Activated CD4-positive, alpha-beta T cell treated with anti-CD3 and anti-CD28 coated beads, Interleukin-10, Interleukin-2, amounts not matched to agents 100 ng/mL and 50 ng/mL, durations not matched to agents 16 hours and 8 hours (primary cell): ENCODE data around the gene FGFR2.
"Not testable (repeated sequence)": the region's sequence is repeated elsewhere in the genome, so short reads cannot be mapped to it uniquely, and the experiment has no call there.

Source experiments
- DNase-seq: peaks from one replicate; pipeline ENCODE4 v3.0.0-alpha.2; 2020

FGFR2 gene

DNA sequence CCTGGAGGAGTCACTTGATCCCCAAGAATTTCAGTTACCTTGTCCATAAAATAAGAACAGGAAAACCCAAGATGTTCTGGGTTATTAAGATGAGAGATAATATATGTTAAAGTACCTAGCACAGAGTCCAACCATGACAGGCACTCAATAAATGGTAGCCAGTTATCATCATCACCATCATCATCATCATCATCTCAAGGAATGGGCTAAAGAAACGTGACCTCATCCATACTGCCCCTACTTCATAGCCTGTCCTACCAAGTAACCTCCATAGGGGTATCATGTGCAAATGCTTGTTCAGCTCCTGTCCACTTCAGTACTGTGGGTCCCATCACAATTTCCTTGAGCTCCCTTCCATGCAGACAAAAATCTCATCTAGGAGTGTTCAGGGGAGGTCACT lies 14.4 kb downstream of the FGFR2 start:
- no peak for DNase-seq

DNA sequence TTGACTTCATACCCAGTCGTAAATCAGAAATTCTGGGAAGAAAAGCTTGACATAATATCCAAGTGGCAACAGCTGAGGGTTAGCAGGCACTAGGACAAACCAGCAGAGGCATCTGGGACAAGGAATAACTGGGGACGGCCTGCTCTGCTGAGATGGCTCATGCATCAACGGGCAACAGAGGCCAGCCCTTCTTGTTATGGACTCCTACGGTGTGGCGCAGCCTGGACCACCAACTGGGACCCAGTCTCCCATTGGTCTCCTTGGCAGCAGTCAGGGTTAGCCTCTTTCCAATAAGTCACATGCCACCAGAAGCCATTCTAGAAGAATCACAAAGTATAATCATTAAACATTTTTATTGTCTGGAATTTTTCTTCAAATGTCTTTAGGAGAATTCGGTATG lies 15.0 kb downstream of the FGFR2 start:
- no peak for DNase-seq

- DNase-seq: no peak
Measured at GRCh38 chr10:121580276-121581116, 17.7 kb downstream of the FGFR2 start.

DNA sequence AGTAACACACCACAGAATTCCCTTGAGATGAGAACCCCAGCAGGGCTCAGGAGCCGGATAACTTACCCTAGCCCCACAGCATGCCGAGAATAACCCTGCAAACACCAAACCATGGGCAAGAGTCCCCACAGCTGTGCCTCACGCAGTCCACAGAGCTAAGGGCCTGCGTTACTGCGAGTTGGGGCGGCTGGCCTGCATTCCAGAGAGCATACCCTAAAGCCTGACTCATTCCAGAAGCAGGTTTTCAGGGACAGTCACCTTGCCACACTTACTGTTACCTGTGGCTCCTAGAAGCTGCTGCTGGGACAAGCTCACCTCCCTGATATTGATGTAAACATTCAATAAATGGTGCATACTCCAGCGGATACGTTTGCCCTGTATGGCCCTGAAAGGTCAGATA lies 18.6 kb downstream of the FGFR2 start:
- no peak for DNase-seq

DNA sequence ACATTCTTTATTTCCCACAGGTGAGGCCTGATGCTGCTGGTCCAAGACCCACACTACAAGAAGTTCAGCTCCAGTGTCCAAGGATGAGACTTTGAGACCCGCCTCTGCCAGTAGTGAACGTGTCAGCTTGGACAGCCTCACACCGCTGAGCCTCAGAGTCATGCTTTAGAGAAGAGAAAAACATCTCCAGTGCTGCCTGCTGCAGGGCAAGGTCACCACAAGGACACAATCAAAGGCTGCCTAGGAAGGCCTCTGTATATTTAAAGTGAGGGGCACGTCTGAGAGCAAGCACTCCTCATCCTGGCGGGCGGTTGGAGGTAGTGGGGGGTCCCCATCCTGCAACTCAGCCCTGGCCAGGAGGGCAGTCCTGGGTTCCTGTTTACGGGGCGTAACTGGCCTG lies 19.3 kb downstream of the FGFR2 start:
- no peak for DNase-seq

GRCh38 chr10:121578298-121578697 lies 19.9 kb downstream of the FGFR2 start:
- no peak for DNase-seq

DNA sequence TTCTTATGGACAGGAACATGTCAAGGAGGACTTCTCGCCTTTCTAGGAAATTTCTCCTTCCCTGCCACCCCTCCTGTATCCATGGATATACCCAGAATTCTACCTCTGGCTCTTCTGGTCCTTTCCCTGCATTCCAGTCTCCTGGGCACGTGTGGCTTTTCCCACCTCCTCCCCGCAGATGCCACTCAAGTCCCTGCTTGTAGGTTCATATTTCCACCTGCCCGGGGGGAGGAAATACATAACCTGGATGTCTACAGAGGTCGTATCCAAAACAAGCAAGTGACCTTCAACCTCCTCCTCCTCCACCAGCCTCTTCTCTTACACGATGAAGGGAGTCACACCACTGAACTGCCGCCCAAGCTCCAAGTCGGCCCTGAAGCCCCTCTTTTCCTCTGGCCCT lies 20.7 kb downstream of the FGFR2 start:
- no peak for DNase-seq

DNA sequence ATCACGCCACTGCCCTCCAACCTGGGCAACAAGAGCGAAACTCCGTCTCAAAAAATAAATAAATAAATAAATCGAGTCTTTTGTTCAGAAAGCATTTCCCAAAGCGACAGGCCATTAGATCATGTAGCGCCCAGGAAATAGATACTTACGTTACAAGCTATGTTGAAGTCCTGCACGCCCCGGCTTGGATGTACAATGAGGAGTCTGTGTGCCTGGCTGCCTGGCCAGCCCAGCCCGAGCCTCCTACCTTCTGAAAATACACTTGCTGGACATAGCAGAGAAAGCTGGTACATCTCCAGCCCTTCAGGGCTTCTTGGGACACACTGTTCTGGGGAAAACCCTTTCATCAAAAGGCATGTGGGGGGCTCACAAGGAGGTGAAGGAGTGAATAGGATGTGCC lies 22.1 kb downstream of the FGFR2 start:
- DNase-seq: no peak

DNA sequence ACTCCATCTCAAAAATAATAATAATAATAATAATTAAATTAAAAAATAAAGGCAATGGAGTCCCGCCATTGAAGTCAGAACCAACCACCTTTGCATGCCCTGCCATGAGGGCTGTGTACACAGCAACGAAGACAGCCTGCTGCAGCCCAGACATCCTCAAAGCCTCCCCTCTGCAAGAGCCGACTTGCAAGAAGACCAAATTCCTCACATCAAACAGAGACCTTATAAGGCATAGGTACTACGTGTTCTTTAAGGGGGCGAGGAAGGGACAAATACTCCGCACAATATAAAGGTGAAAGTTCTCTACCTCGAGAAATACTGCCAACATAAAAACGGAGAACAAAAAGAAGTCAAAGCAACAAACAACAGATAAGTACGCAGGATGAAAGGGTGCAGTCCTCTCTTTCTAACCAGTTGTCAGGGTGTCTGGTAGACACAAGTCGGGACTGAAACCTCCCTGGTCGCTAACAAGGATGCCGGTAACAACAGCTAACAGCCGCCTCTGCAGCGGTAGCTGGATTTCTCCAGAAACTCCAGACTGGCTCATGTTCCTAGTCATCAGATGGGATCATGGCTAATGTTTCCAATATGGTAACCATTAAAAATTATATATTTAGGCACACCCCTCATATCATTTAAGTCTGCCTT lies 23.6 kb downstream of the FGFR2 start:
- DNase-seq: no peak

- no peak for DNase-seq
Measured at GRCh38 chr10:121573538-121573941, 24.7 kb downstream of the FGFR2 start.

- no peak for DNase-seq
Measured at GRCh38 chr10:121572859-121573537, 25.2 kb downstream of the FGFR2 start.

GRCh38 chr10:121570315-121570714 lies 27.9 kb downstream of the FGFR2 start:
- DNase-seq: no peak

- DNase-seq: no peak
Measured at GRCh38 chr10:121568275-121568674, 30.0 kb downstream of the FGFR2 start.

DNA sequence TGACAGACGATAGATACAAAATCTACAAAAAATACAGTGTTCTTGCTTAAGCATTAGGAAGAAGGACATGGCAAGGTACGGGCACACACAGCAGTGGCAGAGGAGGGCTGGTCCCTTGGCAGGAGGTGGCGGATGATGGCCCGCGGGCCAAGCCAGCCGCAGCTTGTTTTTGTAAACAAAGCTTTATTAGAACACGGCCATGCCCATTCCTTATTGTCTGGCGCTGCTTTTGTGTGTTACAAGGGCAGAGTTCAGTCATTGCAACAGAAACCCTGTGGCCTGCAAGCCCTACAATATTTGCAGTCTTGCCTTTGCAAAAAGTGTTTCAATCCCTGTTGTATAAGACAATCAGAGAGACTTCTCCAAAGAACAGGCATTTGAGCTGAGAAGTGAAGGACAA lies 30.7 kb downstream of the FGFR2 start:
- no peak for DNase-seq

- DNase-seq: no peak
Measured at GRCh38 chr10:121566755-121567154, 31.5 kb downstream of the FGFR2 start.

DNA sequence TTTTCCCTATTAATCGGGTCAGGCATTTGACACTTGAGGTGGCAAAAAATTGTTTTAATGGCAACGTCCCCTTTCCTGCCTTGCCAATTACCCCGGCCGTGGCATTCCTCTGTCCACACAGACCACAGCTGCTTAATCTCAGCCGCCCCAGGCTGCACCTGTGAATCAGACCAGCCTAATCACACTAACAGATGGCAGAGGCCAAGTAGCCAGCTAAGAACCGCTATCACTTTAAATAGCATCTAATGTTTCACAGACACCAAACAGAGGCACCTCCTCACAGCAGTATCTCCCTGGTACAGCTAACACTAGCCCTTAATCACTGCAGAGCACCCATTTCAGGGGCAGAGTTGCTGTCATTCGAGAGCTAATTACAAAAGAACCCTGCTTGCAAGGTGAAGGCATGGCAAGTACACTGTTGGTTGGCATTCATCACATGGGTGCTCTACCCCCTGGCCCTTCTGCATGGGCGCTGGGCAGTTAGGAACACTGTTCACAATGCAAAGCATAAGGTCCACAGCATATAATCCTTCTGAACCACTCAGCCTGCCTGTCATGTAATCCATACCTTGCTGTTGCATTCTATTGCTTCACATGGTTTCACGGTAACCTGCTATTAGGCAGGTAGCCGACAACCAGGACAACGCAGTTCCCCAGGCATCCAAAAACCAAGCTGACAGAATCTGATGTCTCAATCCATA lies 38.8 kb downstream of the FGFR2 start:
- no peak for DNase-seq

DNA sequence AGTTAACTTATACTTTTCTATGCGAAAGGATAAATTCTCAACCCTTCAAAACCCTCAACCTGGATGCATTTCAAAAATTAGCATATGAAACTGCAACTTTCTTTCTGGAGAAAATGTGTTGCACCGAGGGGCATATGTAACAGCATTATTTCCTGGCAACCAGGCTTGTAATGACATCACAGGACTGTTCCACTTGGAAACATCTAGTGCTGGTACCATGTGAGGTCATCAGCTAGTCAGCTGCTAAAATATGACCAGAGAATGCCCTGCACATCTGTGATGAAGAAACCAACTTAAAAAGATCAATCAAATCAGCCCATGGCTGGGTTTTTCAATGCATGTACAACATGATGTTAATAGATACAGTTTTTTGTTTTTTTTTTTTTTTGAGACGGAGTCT lies 40.0 kb downstream of the FGFR2 start:
- DNase-seq: no peak

DNA sequence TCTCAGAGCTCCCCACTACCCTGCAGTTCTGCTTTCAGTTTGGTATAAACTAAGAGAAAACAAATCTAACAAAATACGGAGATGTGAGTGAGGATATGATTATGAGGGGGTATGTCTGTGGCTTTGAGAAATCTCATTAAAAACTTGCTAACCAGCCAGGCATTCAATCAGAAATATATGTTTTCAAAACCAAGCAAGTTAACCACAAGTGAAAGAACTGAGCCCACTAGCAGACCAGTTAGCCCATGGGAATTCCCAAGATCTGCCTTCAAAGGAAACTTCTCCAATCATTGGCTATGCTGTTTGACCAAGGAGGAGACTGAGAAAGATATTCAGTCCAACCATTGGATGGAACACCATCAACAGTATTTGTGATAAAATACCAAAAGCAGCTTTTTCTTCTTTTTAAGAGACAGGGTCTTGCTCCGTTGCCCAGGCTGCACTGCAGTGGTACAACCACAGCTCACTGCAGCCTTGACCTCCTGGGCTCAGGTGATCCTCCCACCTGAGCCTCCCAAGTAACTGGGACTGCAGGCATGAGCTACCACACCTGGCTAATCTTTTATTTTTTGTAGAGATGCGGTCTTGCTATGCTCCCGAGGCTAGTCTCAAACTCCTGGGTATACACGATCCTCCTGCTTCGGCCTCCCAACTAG lies 41.2 kb downstream of the FGFR2 start:
- no peak for DNase-seq

DNA sequence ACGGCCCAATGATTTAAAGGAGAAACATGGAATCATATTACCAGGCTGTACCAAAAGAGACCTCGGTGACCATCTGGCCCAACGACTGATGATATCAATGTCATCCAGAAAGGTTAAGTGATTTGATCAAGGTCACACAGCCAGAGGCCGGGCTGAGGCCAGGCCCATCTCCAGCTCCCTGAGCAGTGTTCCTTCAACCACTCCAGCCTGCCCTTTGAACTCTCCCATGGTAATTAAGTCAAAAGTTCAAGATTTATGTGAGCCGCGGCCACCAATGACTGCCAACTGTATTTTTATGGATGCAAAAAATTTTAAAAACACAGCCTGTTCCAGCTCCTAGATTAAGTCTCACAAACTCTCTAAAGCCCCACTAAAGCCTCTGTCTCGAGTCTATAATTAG lies 41.8 kb downstream of the FGFR2 start:
- no peak for DNase-seq

- DNase-seq: not testable (repeated sequence)
Measured at GRCh38 chr10:121554916-121555315, 43.3 kb downstream of the FGFR2 start.

DNA sequence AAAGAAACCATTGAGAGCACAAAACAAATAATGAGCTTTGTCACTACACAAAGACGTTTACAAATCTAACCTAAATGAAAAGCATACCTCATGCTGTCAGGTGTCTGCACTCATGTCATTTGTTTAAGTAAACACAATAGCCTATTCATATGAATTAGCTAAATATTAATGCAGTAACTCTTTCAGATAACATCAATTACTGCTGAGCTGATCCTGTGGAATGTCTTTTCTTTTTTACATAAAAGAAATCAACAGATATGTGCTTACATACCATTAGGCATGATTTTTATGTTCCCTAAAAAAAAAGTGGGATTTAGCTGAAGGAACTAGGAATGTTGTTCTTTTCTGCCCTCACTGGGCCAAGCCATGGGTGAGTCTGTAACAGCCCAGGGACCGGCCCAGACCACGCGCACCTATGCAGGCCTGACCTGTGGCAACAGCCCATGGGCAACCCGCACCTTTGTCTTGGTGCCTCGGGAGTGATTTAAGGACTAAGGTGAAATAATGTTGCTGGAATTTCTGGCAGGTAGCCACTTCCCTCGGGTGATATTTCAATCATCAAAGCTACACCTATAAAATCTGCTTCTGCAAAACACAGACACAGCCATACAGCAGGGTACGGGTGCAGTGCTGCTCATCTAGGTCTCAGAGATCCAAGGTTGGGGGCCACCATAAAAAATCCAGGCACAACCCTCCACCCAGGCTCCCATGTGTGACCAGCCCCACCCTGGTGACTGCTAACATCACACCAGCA lies 44.6 kb downstream of the FGFR2 start:
- no peak for DNase-seq

- no peak for DNase-seq
Measured at GRCh38 chr10:121552746-121553145, 45.5 kb downstream of the FGFR2 start.
